Measurements from ENCODE around the gene CNMD.

Gene CNMD

DNA sequence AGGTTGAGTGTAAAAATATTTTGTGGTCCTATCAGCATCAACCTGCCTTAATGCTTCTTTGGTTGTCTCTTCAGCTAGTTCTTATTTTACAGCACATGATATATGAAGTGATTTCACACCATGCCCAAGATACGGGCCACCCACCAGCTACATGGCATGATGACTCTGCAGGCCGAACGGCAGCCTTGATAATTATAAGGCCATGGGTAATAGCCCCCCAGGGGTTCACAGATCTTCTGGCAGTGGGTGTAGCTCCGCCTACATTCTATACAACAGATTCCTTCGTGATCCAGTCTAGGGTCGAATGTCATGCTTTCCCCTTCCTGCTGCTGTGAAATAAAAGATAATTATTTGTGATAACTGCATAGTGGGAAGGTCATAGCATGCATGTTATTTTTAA, 36.1 kb downstream of the CNMD start:
- TF ChIP-seq EZH2 (IDR thresholded peaks at IDR 0.05; ENCODE audit: borderline replicate concordance, low read depth, low read length, severe bottlenecking) = no peak
- TF ChIP-seq, protein P1, sequence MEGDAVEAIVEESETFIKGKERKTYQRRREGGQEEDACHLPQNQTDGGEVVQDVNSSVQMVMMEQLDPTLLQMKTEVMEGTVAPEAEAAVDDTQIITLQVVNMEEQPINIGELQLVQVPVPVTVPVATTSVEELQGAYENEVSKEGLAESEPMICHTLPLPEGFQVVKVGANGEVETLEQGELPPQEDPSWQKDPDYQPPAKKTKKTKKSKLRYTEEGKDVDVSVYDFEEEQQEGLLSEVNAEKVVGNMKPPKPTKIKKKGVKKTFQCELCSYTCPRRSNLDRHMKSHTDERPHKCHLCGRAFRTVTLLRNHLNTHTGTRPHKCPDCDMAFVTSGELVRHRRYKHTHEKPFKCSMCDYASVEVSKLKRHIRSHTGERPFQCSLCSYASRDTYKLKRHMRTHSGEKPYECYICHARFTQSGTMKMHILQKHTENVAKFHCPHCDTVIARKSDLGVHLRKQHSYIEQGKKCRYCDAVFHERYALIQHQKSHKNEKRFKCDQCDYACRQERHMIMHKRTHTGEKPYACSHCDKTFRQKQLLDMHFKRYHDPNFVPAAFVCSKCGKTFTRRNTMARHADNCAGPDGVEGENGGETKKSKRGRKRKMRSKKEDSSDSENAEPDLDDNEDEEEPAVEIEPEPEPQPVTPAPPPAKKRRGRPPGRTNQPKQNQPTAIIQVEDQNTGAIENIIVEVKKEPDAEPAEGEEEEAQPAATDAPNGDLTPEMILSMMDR (IDR thresholded peaks at IDR 0.05; ENCODE audit: borderline replicate concordance, extremely low read depth, low read length, poor library complexity, severe bottlenecking) = no peak
- DNase-seq (no peak), ATAC-seq (ENCODE audit: insufficient read depth, low read depth) (no peak)
- Histone ChIP-seq H2AFZ (ENCODE audit: low read depth, low read length) (no peak overlapping the region), H3K27ac (ENCODE audit: low read length) (no peak overlapping the region), H3K4me1 (ENCODE audit: insufficient read depth, low read length) (no peaks in the 10 kb centered on the region), H4K20me1 (ENCODE audit: insufficient read depth, low read length) (no peaks in the 10 kb centered on the region), H3K79me2 (ENCODE audit: insufficient read depth, low read length) (no peaks in the 10 kb centered on the region), H3K9me3 (ENCODE audit: insufficient read depth, low read length, severe bottlenecking) (no peaks in the 10 kb centered on the region), H3K9ac (ENCODE audit: low read depth, low read length) (no peak overlapping the region), H3K4me3 (ENCODE audit: low read depth in 1 of 2, low read length in 2 of 2) (no peak overlapping the region), H3K4me2 (ENCODE audit: insufficient read depth, low read length) (no peak overlapping the region), H3K36me3 (ENCODE audit: insufficient read depth, low read length) (no peaks in the 10 kb centered on the region), H3K27me3 (ENCODE audit: insufficient read depth, low read length, poor library complexity) (no peaks in the 10 kb centered on the region)

DNA sequence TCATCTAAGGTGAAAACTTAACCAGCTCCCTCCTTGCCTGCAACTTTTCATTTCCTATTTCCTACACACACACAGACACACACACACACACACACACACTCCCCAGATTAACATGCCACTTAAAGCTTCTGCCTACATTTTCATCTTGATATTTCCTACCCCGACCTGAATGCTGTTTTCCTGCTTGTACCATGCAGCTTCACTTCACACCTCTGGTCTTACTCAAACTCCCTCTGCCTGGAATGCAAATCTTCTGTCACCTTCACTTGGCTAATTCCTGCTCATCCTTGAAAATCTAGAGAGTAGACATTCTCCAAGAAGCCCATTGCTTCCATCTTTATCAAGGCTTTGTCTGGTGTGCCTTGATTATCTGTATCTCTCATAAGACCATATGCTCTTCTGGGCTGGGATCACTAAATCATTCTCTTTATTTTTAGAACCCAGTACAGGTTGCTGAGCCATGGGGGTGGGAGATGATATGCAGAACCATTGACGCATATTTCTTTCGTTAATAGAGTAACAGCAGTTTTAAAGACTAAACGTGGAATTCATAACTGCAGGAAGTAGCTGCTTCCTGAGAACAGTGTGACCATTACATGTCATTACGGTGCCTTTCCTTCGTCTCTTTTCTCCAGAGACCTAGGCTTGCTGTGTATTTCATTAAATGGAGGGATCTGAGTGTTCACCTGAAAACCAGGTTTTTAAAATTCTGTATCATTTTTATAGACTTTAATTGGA, 37.7 kb downstream of the CNMD start:
- Histone ChIP-seq H3K4me2 (ENCODE audit: insufficient read depth, low read length) (no peak overlapping the region), H3K27me3 (ENCODE audit: insufficient read depth, low read length, poor library complexity) (no peaks in the 10 kb centered on the region), H2AFZ (ENCODE audit: low read depth, low read length) (no peak overlapping the region), H3K36me3 (ENCODE audit: insufficient read depth, low read length) (no peaks in the 10 kb centered on the region), H3K79me2 (ENCODE audit: insufficient read depth, low read length) (no peaks in the 10 kb centered on the region), H3K9me3 (ENCODE audit: insufficient read depth, low read length, severe bottlenecking) (no peaks in the 10 kb centered on the region), H3K4me3 (ENCODE audit: low read depth in 1 of 2, low read length in 2 of 2) (no peak overlapping the region), H3K4me1 (ENCODE audit: insufficient read depth, low read length) (no peaks in the 10 kb centered on the region), H3K9ac (ENCODE audit: low read depth, low read length) (no peak overlapping the region), H3K27ac (ENCODE audit: low read length) (no peak overlapping the region), H4K20me1 (ENCODE audit: insufficient read depth, low read length) (no peaks in the 10 kb centered on the region)
- no peak for TF ChIP-seq EZH2 (IDR thresholded peaks at IDR 0.05; ENCODE audit: borderline replicate concordance, low read depth, low read length, severe bottlenecking)
- TF ChIP-seq, protein P1 (IDR thresholded peaks at IDR 0.05; ENCODE audit: borderline replicate concordance, extremely low read depth, low read length, poor library complexity, severe bottlenecking) = no peak
- ATAC-seq (ENCODE audit: insufficient read depth, low read depth) = no peak; the same call in 2 of the 3 replicates
- DNase-seq = no peak

DNA sequence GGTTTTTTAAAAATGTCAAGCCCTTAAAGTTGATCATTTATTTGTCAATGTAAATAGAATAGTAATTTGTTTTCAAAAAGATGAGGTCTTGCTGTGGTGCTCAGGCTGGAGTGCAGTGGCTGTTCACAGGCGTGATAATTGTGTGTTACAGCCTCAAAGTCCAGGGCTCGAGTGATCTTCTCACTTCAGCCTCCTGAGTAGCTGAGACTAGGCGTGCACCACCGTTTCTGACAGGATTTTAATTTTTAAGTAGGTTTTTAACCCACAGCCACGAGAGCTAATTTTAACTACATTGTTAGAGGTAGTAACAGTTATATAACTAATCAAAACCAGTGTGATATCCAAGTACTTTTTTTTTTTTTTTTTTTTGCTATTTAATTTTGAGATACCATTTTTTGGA, 43.1 kb downstream of the CNMD start:
- TF ChIP-seq, protein P1 (IDR thresholded peaks at IDR 0.05; ENCODE audit: borderline replicate concordance, extremely low read depth, low read length, poor library complexity, severe bottlenecking) = no peak
- TF ChIP-seq EZH2 (IDR thresholded peaks at IDR 0.05; ENCODE audit: borderline replicate concordance, low read depth, low read length, severe bottlenecking) = no peak
- Histone ChIP-seq H4K20me1 (ENCODE audit: insufficient read depth, low read length) (no peaks in the 10 kb centered on the region), H3K36me3 (ENCODE audit: insufficient read depth, low read length) (no peaks in the 10 kb centered on the region; the same call in 1 of the 2 replicates), H2AFZ (ENCODE audit: low read depth, low read length) (no peak overlapping the region), H3K4me2 (ENCODE audit: insufficient read depth, low read length) (no peak overlapping the region), H3K27me3 (ENCODE audit: insufficient read depth, low read length, poor library complexity) (no peaks in the 10 kb centered on the region), H3K4me3 (ENCODE audit: low read depth in 1 of 2, low read length in 2 of 2) (no peak overlapping the region), H3K27ac (ENCODE audit: low read length) (no peak overlapping the region), H3K9ac (ENCODE audit: low read depth, low read length) (no peak overlapping the region), H3K4me1 (ENCODE audit: insufficient read depth, low read length) (no peaks in the 10 kb centered on the region), H3K9me3 (ENCODE audit: insufficient read depth, low read length, severe bottlenecking) (no peaks in the 10 kb centered on the region), H3K79me2 (ENCODE audit: insufficient read depth, low read length) (no peaks in the 10 kb centered on the region)
- DNase-seq (no peak), ATAC-seq (ENCODE audit: insufficient read depth, low read depth) (no peak)

All from DND-41 (cell line).